Fibroblast of skin of left biceps (primary cell): ENCODE data around the gene KPNA3.

Source experiments
- DNase-seq, 2 experiments: peaks; one replicate each; pipeline ENCODE4 v3.0.0-alpha.2; 2013; ENCODE audit warnings: low read depth in 2 of 2

KPNA3 gene

GRCh38 chr13:49679246-49679645 lies 113.2 kb downstream of the KPNA3 start:
- DNase-seq, result no peak

GRCh38 chr13:49678191-49678914 lies 114.1 kb downstream of the KPNA3 start:
- no peak for DNase-seq

GRCh38 chr13:49676581-49677298 lies 115.7 kb downstream of the KPNA3 start:
- no peak for DNase-seq

- no peak for DNase-seq
Measured at GRCh38 chr13:49670828-49671227, 121.7 kb downstream of the KPNA3 start.

GRCh38 chr13:49669735-49670309 lies 122.7 kb downstream of the KPNA3 start:
- no peak for DNase-seq

GRCh38 chr13:49667773-49668172 lies 124.7 kb downstream of the KPNA3 start:
- DNase-seq, result no peak

- DNase-seq, result no peak
Measured at GRCh38 chr13:49664606-49665005, 127.9 kb downstream of the KPNA3 start.

- no peak for DNase-seq
Measured at GRCh38 chr13:49657241-49657641, 135.2 kb downstream of the KPNA3 start.

- DNase-seq, result no peak
Measured at GRCh38 chr13:49655906-49656305, 136.6 kb downstream of the KPNA3 start.

GRCh38 chr13:49654011-49654410 lies 138.5 kb downstream of the KPNA3 start:
- no peak for DNase-seq

GRCh38 chr13:49653478-49653877 lies 139.0 kb downstream of the KPNA3 start:
- no peak for DNase-seq

- no peak for DNase-seq
Measured at GRCh38 chr13:49652355-49653305, 139.9 kb downstream of the KPNA3 start.

- DNase-seq, result no peak
Measured at GRCh38 chr13:49651570-49652354, 140.7 kb downstream of the KPNA3 start.

GRCh38 chr13:49649963-49650312 lies 142.5 kb downstream of the KPNA3 start:
- no peak for DNase-seq
